Chondrocyte (in vitro differentiated cells): ENCODE results near the gene ZC3H12C. TPM values are rescaled to one million over a fixed set of nuclear protein-coding genes. Genes with fewer than 3 reads are reported as not detected.

ENCODE experiments used
- DNase-seq: peaks from one replicate; pipeline ENCODE4 v3.0.0; 2021; ENCODE audit warnings: mixed read lengths, low spot score
- H3K27ac Mint-ChIP-seq: one replicate; pipeline ENCODE4 v1.8.0; 2021; ENCODE audit warnings: mild to moderate bottlenecking, moderate library complexity, mixed read lengths; ENCODE audit not compliant: unreplicated experiment
- H3K27me3 Mint-ChIP-seq: 2 replicates; pipeline ENCODE4 v1.8.0; 2021; ENCODE audit warnings: low read depth, mixed read lengths
- H3K36me3 Mint-ChIP-seq: 2 replicates; pipeline ENCODE4 v1.8.0; 2021; ENCODE audit warnings: low read depth, mixed read lengths
- H3K4me1 Mint-ChIP-seq: 2 replicates; pipeline ENCODE4 v1.8.0; 2021; ENCODE audit warnings: low read depth, mild to moderate bottlenecking, mixed read lengths
- H3K4me3 Mint-ChIP-seq: one replicate; pipeline ENCODE4 v1.8.0; 2021; ENCODE audit warnings: mild to moderate bottlenecking, moderate library complexity, mixed read lengths; ENCODE audit not compliant: unreplicated experiment
- H3K9me3 Mint-ChIP-seq: 2 replicates; pipeline ENCODE4 v1.8.0; 2021; ENCODE audit warnings: low read depth, mixed read lengths
- total RNA-seq: library from RNA; stranded (reverse); gene quantifications from 3 replicates; pipeline ENCODE4 v1.2.1, GENCODE V29; 2021
- TF ChIP-seq, protein P1 (sequence below): fragments of 200-600 bp; sonication (generic); IDR thresholded peaks from 2 replicates; pipeline ENCODE4 v1.5.0; 2021; ENCODE audit warnings: antibody characterized with exemption, mild to moderate bottlenecking, moderate library complexity

Gene ZC3H12C
- total RNA-seq, 1 donor from 2014 or later = 10.1 TPM

DNA sequence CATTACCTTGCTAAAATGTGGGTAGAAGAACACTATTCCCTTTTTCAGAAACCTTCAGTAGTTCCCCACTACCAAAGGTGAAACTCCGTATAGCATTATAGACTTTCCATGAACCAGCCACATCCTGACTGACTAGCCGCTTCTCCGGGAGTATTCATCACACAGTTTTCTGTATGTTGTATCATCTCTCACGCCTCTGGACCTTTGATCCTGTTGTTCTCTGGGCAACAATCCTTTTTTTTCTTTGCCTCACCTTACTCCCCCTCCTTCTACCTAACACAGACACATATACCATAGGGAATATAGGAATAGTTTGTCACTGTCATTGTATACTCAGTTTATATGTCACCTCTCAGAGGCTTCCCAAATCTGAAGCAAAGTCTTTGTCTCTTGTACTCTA, 20.8 kb downstream of the ZC3H12C start:
- no peaks in the 10 kb centered on the region for H3K9me3 Mint-ChIP-seq
- no peaks in the 10 kb centered on the region for H3K4me1 Mint-ChIP-seq
- DNase-seq = no peak
- no peak overlapping the region for H3K4me3 Mint-ChIP-seq
- no peaks in the 10 kb centered on the region for H3K27me3 Mint-ChIP-seq
- TF ChIP-seq, protein P1, sequence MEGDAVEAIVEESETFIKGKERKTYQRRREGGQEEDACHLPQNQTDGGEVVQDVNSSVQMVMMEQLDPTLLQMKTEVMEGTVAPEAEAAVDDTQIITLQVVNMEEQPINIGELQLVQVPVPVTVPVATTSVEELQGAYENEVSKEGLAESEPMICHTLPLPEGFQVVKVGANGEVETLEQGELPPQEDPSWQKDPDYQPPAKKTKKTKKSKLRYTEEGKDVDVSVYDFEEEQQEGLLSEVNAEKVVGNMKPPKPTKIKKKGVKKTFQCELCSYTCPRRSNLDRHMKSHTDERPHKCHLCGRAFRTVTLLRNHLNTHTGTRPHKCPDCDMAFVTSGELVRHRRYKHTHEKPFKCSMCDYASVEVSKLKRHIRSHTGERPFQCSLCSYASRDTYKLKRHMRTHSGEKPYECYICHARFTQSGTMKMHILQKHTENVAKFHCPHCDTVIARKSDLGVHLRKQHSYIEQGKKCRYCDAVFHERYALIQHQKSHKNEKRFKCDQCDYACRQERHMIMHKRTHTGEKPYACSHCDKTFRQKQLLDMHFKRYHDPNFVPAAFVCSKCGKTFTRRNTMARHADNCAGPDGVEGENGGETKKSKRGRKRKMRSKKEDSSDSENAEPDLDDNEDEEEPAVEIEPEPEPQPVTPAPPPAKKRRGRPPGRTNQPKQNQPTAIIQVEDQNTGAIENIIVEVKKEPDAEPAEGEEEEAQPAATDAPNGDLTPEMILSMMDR = no peak
- H3K27ac Mint-ChIP-seq = no peak overlapping the region
- H3K36me3 Mint-ChIP-seq = no peaks in the 10 kb centered on the region

DNA sequence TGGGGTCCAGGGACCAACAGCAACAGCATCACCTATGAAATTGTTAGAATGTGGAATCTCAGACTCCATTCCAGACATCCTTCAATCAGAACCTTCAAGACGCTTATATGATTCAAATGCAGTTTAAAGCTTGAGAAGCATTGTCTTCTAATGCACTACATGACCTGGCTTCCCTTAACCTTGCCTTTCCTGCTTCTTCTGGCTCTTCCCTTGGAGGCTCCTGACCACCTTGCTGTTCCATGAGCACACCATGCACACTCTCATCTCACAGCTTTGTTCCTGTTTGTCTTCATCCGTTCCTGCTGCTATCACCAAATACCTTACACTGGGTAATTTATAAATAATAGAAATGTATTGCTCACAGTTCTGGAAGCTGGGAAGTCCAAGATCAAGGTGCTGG, 26.1 kb downstream of the ZC3H12C start:
- Mint-ChIP-seq H3K36me3 (no peaks in the 10 kb centered on the region), H3K27me3 (no peaks in the 10 kb centered on the region), H3K27ac (no peak overlapping the region), H3K9me3 (no peaks in the 10 kb centered on the region), H3K4me3 (no peak overlapping the region), H3K4me1 (peaks cover 21% of the 10 kb centered on the region)
- DNase-seq = no peak
- TF ChIP-seq, protein P1 = no peak

DNA sequence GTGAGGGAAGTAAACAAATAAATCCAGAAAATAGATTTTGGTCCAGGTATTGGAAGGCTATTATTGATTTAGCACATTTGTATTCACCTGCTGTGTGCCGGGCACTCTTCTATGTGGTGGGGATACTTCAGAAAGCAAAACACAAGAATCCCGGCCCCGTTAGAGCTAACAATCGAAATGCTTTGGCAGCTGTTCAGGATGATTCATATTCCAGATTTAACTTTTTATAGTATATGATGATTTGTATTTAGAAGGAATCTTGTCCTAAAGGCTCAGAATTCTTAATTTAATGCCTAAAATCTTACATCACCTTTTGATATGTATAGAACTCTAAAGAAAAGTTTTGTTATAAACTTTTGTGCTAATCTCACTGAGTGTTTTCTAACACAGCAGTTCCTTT, 28.0 kb downstream of the ZC3H12C start:
- H3K36me3 Mint-ChIP-seq = no peaks in the 10 kb centered on the region
- H3K4me1 Mint-ChIP-seq = peaks cover 35% of the 10 kb centered on the region
- peak overlapping the region; percentile 26 for H3K4me3 Mint-ChIP-seq
- DNase-seq = no peak
- H3K9me3 Mint-ChIP-seq = no peaks in the 10 kb centered on the region
- TF ChIP-seq, protein P1 = no peak
- no peaks in the 10 kb centered on the region for H3K27me3 Mint-ChIP-seq
- peak overlapping the region; percentile 32 for H3K27ac Mint-ChIP-seq

DNA sequence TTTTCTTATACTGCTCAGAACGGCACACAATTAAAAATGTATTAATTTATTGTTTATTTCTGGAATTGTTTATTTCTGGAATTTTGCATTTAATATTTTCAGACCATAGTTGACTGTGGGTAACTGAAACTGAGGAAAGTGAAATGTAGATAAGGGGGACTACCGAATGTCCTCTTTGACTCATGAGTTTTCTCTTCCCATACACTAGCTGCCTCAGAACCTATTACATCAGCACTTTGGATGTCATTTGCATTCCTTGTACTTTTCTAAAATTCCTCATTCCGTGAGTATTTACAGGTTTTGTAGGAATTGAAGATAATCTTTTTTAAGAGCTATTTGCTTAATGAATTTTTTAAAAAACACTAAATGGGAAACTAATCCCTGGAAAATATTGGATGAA, 29.8 kb downstream of the ZC3H12C start:
- Mint-ChIP-seq H3K36me3 (no peaks in the 10 kb centered on the region), H3K4me1 (peaks cover 45% of the 10 kb centered on the region), H3K27me3 (no peaks in the 10 kb centered on the region), H3K9me3 (no peaks in the 10 kb centered on the region), H3K27ac (peak overlapping the region; percentile 47), H3K4me3 (no peak overlapping the region)
- TF ChIP-seq, protein P1 = no peak
- DNase-seq = no peak

DNA sequence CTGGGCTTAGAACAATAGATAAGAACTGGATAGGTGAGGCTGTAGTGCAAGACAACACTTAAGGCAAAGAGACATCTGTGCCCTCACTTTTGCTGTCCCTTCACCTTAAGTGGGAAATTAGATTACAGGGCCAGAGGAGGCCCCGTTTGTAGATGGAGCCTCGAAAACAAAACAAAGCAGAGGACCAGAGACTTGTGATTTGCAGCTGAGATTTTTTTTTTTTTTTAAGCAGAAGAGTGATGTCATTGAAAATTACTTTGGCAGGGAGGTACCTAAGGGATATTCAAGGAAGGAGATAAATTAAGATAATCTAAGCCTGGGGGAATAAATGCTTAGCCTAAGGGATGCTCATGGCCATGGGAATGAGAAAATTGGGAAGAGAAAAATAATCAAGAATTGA, 31.4 kb downstream of the ZC3H12C start:
- DNase-seq = no peak
- Mint-ChIP-seq H3K27ac (no peak overlapping the region), H3K27me3 (no peaks in the 10 kb centered on the region), H3K4me3 (no peak overlapping the region), H3K9me3 (no peaks in the 10 kb centered on the region), H3K36me3 (no peaks in the 10 kb centered on the region), H3K4me1 (peaks cover 52% of the 10 kb centered on the region)
- TF ChIP-seq, protein P1 = no peak
